Measurements from ENCODE around the gene SCRN1.

Gene SCRN1

DNA sequence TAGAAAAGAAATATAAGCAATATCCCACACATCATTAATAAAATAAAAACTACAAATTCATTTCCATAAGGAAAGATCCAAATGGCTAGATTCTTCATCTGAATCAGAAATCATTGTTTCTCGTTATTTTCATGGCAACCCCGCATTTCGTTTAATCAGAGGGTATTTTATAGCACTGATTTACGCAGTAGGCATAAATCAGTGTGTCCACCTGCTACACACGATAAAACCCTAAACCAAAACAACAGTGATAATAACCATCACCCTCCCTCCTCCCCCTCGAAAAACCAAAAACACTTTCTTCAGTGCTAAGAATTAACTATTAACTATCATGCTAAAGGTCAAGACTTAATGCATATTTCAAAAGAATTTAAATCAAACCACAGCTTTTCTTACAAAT is 20.4 kb upstream of the SCRN1 start:
- no peak overlapping the region for H3K4me3 ChIP-seq (ENCODE audit: low read depth in 1 of 5, low read length in 5 of 5)
- no peaks in the 10 kb centered on the region for H3K4me1 ChIP-seq (ENCODE audit: control insufficient read depth in 5 of 5, insufficient read depth in 5 of 5, low read length in 5 of 5)
- no peaks in the 10 kb centered on the region for H3K27me3 ChIP-seq (ENCODE audit: control insufficient read depth in 5 of 5, insufficient read depth in 4 of 5, low read length in 5 of 5)
- no peak overlapping the region for H3K9ac ChIP-seq (ENCODE audit: low read length in 5 of 5)
- peaks cover 2 to 16% (median 4%) of the 10 kb centered on the region in 5 donors for H3K36me3 ChIP-seq (ENCODE audit: control insufficient read depth in 5 of 5, insufficient read depth in 5 of 5, low read length in 5 of 5)
- no peaks in the 10 kb centered on the region for H3K9me3 ChIP-seq (ENCODE audit: control insufficient read depth in 5 of 5, low read length in 5 of 5)
- no peak overlapping the region for H3K27ac ChIP-seq (ENCODE audit: low read depth, low read length)

DNA sequence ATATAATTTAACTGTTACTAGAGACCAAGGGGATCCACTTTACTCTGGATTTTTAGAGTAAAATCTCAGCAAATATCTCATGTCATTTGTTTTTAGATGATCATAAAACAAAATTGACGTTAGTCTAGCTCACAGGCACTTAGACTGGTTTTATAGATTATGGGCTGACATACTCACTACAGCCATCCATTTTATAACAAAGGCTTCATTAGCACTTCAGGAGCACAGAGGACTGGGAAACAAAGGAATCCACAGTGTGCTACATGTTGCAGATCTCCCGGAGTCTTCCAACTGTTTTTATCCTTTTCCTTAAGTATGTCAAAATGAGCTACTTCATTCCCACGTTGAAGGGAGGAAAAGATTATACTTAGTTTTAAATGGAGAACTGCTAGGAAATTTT is 15.9 kb upstream of the SCRN1 start:
- Histone ChIP-seq H3K36me3 (ENCODE audit: control insufficient read depth in 5 of 5, insufficient read depth in 5 of 5, low read length in 5 of 5) (no peaks in the 10 kb centered on the region), H3K9ac (ENCODE audit: low read length in 5 of 5) (no peak overlapping the region), H3K4me3 (ENCODE audit: low read depth in 1 of 5, low read length in 5 of 5) (no peak overlapping the region), H3K9me3 (ENCODE audit: control insufficient read depth in 5 of 5, low read length in 5 of 5) (no peaks in the 10 kb centered on the region), H3K4me1 (ENCODE audit: control insufficient read depth in 5 of 5, insufficient read depth in 5 of 5, low read length in 5 of 5) (no peaks in the 10 kb centered on the region), H3K27ac (ENCODE audit: low read depth, low read length) (no peak overlapping the region), H3K27me3 (ENCODE audit: control insufficient read depth in 5 of 5, insufficient read depth in 4 of 5, low read length in 5 of 5) (no peaks in the 10 kb centered on the region)

DNA sequence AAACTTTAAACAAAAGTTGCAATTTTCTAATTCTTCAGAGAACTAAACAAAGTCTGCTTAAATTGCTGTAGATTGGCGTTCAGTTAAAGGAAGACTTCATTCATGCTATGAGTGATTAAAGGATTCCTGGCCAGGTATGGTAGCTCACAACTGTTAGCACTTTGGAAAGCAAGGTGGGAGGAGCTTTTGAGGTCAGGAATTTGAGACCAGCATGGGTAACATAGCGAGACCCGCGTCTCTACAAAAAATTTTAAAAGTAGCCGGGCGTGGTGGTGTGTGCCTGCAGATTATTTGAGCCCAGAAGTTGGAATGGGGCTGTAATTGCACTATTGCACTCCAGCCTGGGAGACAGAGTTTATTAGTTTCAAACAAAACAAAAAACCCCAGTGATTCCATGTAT is 13.5 kb upstream of the SCRN1 start:
- Histone ChIP-seq H3K27me3 (ENCODE audit: control insufficient read depth in 5 of 5, insufficient read depth in 4 of 5, low read length in 5 of 5) (no peaks in the 10 kb centered on the region), H3K9ac (ENCODE audit: low read length in 5 of 5) (no peak overlapping the region), H3K36me3 (ENCODE audit: control insufficient read depth in 5 of 5, insufficient read depth in 5 of 5, low read length in 5 of 5) (no peaks in the 10 kb centered on the region), H3K4me3 (ENCODE audit: low read depth in 1 of 5, low read length in 5 of 5) (no peak overlapping the region), H3K27ac (ENCODE audit: low read depth, low read length) (no peak overlapping the region), H3K9me3 (ENCODE audit: control insufficient read depth in 5 of 5, low read length in 5 of 5) (no peaks in the 10 kb centered on the region), H3K4me1 (ENCODE audit: control insufficient read depth in 5 of 5, insufficient read depth in 5 of 5, low read length in 5 of 5) (no peaks in the 10 kb centered on the region)

DNA sequence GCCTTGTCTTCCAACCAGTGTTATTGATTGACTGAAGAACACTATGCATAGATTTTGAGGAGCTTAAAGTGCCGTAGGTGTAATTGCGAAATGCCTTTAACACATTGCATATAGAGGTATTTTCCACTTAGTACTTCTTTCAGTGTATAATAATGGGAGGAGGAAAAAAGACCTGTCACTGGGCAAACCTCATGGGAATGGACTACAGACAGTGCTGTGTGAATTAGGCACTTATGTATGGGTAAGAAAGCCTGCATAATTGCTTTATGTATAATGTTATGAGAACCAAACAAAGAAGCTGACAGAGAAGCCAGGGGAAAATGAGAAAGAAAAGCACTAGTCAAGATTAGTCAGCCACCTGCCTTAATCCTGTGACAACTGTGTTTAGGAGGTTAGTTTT is 12.4 kb upstream of the SCRN1 start:
- H3K9ac ChIP-seq (ENCODE audit: low read length in 5 of 5): no peak overlapping the region

DNA sequence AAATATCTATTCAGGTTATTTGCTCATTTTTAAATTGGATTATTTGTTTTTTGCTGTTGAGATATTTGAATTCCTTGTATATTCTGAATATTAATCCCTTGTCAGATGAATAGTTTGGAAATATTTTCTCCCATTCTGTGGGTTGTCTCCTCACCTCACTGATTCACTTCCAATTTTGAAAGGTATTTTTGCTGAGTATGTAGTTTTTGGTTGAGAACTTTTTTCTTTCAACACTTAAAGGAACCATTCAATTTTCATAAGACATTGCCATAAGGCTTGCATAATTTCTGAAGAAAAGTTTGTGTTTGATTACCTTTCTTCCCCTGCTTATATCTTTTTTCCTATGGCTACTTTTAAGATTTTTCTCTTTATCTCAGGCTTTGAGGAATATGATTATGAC is 8.9 kb upstream of the SCRN1 start:
- peaks cover 0 to 8% (median 4%) of the 10 kb centered on the region in 5 donors for H3K9me3 ChIP-seq (ENCODE audit: control insufficient read depth in 5 of 5, low read length in 5 of 5)
- H3K36me3 ChIP-seq (ENCODE audit: control insufficient read depth in 5 of 5, insufficient read depth in 5 of 5, low read length in 5 of 5): no peaks in the 10 kb centered on the region
- H3K4me3 ChIP-seq (ENCODE audit: low read depth in 1 of 5, low read length in 5 of 5): no peak overlapping the region
- no peak overlapping the region for H3K9ac ChIP-seq (ENCODE audit: low read length in 5 of 5)
- H3K27ac ChIP-seq (ENCODE audit: low read depth, low read length): no peak overlapping the region
- no peaks in the 10 kb centered on the region for H3K4me1 ChIP-seq (ENCODE audit: control insufficient read depth in 5 of 5, insufficient read depth in 5 of 5, low read length in 5 of 5)
- H3K27me3 ChIP-seq (ENCODE audit: control insufficient read depth in 5 of 5, insufficient read depth in 4 of 5, low read length in 5 of 5): no peaks in the 10 kb centered on the region

More for the DNA sequence above, 12.4 kb upstream of the SCRN1 start:
- no peaks in the 10 kb centered on the region for H3K27me3 ChIP-seq (ENCODE audit: control insufficient read depth in 5 of 5, insufficient read depth in 4 of 5, low read length in 5 of 5)
- H3K27ac ChIP-seq (ENCODE audit: low read depth, low read length): no peak overlapping the region
- H3K4me1 ChIP-seq (ENCODE audit: control insufficient read depth in 5 of 5, insufficient read depth in 5 of 5, low read length in 5 of 5): no peaks in the 10 kb centered on the region
- no peaks in the 10 kb centered on the region for H3K9me3 ChIP-seq (ENCODE audit: control insufficient read depth in 5 of 5, low read length in 5 of 5)
- H3K36me3 ChIP-seq (ENCODE audit: control insufficient read depth in 5 of 5, insufficient read depth in 5 of 5, low read length in 5 of 5): no peaks in the 10 kb centered on the region
- H3K4me3 ChIP-seq (ENCODE audit: low read depth in 1 of 5, low read length in 5 of 5): no peak overlapping the region

DNA sequence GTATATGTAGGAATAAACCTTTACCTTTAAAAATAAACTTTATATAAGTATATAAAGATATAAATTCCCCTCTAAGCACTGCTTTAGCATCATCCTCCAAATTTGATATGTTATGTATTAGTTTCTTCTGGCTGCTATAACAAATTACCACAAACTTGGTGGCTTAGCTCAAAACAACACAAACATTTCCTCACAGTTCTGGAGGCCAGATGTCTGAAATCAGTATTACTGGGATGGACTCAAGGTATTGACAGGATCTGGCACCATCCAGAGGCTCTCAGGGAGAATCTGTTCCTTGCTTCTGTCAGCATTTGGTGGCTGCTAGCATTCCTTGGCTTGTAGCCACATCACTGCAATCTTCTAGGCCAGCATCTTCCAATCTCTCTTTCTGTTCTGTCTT is 6.7 kb upstream of the SCRN1 start:
- Histone ChIP-seq H3K9ac (ENCODE audit: low read length in 5 of 5) (no peak overlapping the region), H3K27ac (ENCODE audit: low read depth, low read length) (no peak overlapping the region), H3K36me3 (ENCODE audit: control insufficient read depth in 5 of 5, insufficient read depth in 5 of 5, low read length in 5 of 5) (no peaks in the 10 kb centered on the region), H3K27me3 (ENCODE audit: control insufficient read depth in 5 of 5, insufficient read depth in 4 of 5, low read length in 5 of 5) (no peaks in the 10 kb centered on the region), H3K9me3 (ENCODE audit: control insufficient read depth in 5 of 5, low read length in 5 of 5) (peaks cover 3 to 18% (median 10%) of the 10 kb centered on the region in 5 donors), H3K4me3 (ENCODE audit: low read depth in 1 of 5, low read length in 5 of 5) (no peak overlapping the region), H3K4me1 (ENCODE audit: control insufficient read depth in 5 of 5, insufficient read depth in 5 of 5, low read length in 5 of 5) (no peaks in the 10 kb centered on the region)

DNA sequence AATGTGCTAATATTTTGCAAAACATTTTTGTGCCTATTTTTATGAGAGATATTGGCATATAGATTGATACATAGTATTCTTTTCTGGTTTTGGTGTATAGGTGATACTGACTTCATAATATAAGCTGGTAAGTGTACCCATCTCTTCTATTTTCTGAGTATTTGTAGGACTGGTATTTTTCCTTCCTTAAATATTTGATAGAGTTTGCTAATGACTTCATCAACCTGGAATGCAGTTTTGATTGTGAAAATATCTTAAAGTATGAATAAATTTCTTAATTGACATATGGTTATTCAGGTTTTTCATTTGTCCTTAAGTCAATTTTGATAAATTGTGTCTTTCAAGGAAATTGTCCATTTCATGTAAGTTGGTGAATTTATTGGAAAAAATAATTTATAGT is 6.1 kb upstream of the SCRN1 start:
- Histone ChIP-seq H3K27ac (ENCODE audit: low read depth, low read length) (no peak overlapping the region), H3K36me3 (ENCODE audit: control insufficient read depth in 5 of 5, insufficient read depth in 5 of 5, low read length in 5 of 5) (no peaks in the 10 kb centered on the region), H3K4me1 (ENCODE audit: control insufficient read depth in 5 of 5, insufficient read depth in 5 of 5, low read length in 5 of 5) (no peaks in the 10 kb centered on the region), H3K9me3 (ENCODE audit: control insufficient read depth in 5 of 5, low read length in 5 of 5) (peaks cover 3 to 18% (median 10%) of the 10 kb centered on the region in 5 donors), H3K9ac (ENCODE audit: low read length in 5 of 5) (no peak overlapping the region), H3K27me3 (ENCODE audit: control insufficient read depth in 5 of 5, insufficient read depth in 4 of 5, low read length in 5 of 5) (no peaks in the 10 kb centered on the region), H3K4me3 (ENCODE audit: low read depth in 1 of 5, low read length in 5 of 5) (no peak overlapping the region)

DNA sequence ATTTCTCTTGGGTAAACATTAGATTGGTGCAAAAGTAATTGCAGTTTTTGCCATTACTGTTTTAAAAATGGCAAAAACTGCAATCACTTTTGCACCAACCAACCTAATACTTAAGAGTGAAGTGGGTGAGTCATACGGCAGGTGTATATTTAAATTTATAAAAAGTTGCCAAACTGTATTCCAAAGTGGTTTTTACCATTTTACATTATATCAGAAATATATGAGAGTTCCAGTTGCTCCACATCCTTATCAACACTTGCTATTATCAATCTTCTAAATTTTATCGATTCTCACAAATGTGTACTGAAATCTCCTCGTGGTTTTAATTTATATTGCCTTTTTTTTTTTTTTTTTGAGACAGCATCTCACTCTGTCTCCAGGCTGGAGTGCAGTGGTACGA is 3.5 kb upstream of the SCRN1 start:
- H3K27ac ChIP-seq (ENCODE audit: low read depth, low read length): no peak overlapping the region
- no peak overlapping the region for H3K4me3 ChIP-seq (ENCODE audit: low read depth in 1 of 5, low read length in 5 of 5)
- H3K36me3 ChIP-seq (ENCODE audit: control insufficient read depth in 5 of 5, insufficient read depth in 5 of 5, low read length in 5 of 5): no peaks in the 10 kb centered on the region
- no peak overlapping the region for H3K9ac ChIP-seq (ENCODE audit: low read length in 5 of 5)
- no peaks in the 10 kb centered on the region for H3K27me3 ChIP-seq (ENCODE audit: control insufficient read depth in 5 of 5, insufficient read depth in 4 of 5, low read length in 5 of 5)
- peaks cover 0 to 18% (median 12%) of the 10 kb centered on the region in 5 donors for H3K4me1 ChIP-seq (ENCODE audit: control insufficient read depth in 5 of 5, insufficient read depth in 5 of 5, low read length in 5 of 5)
- peaks cover 3 to 18% (median 10%) of the 10 kb centered on the region in 5 donors for H3K9me3 ChIP-seq (ENCODE audit: control insufficient read depth in 5 of 5, low read length in 5 of 5)

DNA sequence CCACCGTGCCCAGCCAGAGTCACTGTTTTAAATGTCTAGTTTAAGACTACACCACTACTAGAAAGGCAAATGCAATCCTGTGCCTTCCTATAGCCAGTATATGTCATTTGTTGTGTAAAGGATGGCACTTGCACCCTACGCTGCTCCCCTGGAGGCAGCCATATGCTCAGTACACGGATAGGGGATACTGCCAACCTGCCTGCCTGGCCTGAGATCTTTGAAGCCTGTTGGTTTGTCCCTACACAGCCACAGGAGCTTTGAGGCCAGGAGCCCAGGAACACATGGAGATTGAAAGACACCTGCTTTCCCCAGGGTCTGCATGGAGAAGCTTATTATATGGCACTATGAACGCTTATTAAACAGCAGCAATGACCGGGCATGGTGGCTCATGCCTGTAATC is 2.3 kb upstream of the SCRN1 start:
- H3K27me3 ChIP-seq (ENCODE audit: control insufficient read depth in 5 of 5, insufficient read depth in 4 of 5, low read length in 5 of 5): no peaks in the 10 kb centered on the region
- H3K36me3 ChIP-seq (ENCODE audit: control insufficient read depth in 5 of 5, insufficient read depth in 5 of 5, low read length in 5 of 5): no peaks in the 10 kb centered on the region
- no peak overlapping the region for H3K27ac ChIP-seq (ENCODE audit: low read depth, low read length)
- peaks cover 3 to 18% (median 10%) of the 10 kb centered on the region in 5 donors for H3K9me3 ChIP-seq (ENCODE audit: control insufficient read depth in 5 of 5, low read length in 5 of 5)
- H3K4me1 ChIP-seq (ENCODE audit: control insufficient read depth in 5 of 5, insufficient read depth in 5 of 5, low read length in 5 of 5): peaks cover 0 to 28% (median 24%) of the 10 kb centered on the region in 5 donors
- H3K4me3 ChIP-seq (ENCODE audit: low read depth in 1 of 5, low read length in 5 of 5): no peak overlapping the region
- no peak overlapping the region for H3K9ac ChIP-seq (ENCODE audit: low read length in 5 of 5)

DNA sequence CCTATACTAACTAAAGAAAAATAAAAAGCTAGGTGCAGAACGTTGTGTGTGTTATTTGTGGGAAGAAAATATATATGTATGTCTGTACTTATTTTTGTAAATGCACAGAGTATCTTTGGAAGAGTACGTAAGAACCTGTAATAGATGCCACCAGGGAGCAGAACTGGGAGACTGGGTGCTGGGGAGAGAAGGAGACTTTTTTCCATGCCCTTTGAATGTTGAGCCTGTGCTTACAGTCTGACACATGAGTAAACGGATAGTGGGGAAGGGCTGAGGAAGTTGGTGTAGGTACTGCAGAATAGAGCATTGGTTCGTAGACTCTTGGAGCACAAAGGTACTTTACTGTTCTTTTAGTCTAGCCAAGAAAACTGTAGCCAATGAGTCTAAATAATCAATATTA is 1.3 kb upstream of the SCRN1 start:
- H3K4me1 ChIP-seq (ENCODE audit: control insufficient read depth in 5 of 5, insufficient read depth in 5 of 5, low read length in 5 of 5): peaks cover 0 to 29% (median 25%) of the 10 kb centered on the region in 5 donors
- no peaks in the 10 kb centered on the region for H3K36me3 ChIP-seq (ENCODE audit: control insufficient read depth in 5 of 5, insufficient read depth in 5 of 5, low read length in 5 of 5)
- H3K9ac ChIP-seq (ENCODE audit: low read length in 5 of 5): no peak overlapping the region
- H3K27ac ChIP-seq (ENCODE audit: low read depth, low read length): no peak overlapping the region
- no peak overlapping the region for H3K4me3 ChIP-seq (ENCODE audit: low read depth in 1 of 5, low read length in 5 of 5)
- peaks cover 2 to 12% (median 10%) of the 10 kb centered on the region in 5 donors for H3K9me3 ChIP-seq (ENCODE audit: control insufficient read depth in 5 of 5, low read length in 5 of 5)
- H3K27me3 ChIP-seq (ENCODE audit: control insufficient read depth in 5 of 5, insufficient read depth in 4 of 5, low read length in 5 of 5): no peaks in the 10 kb centered on the region
